ENCODE measurements around the gene ITPR1.

The ITPR1 gene

DNA sequence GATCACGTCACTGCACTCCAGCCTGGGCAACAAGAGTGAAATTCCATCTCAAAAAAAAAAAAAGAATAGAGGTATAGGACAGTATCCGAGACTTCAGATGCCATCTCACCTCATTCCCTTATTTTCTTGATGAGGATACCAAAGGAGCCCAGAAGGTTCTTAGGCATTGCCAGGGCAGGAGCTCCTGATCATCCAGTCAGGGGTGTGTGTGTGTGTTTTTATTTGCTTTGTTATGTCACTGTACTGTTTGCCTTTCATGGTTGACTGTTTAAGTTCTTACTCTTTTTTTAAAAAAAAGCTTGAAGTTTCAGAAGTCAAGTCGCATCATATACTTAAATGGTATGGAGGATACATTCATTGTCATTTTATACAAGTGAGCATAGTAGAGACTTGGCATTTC, 346.1 kb downstream of the ITPR1 start:
- no peak for DNase-seq

DNA sequence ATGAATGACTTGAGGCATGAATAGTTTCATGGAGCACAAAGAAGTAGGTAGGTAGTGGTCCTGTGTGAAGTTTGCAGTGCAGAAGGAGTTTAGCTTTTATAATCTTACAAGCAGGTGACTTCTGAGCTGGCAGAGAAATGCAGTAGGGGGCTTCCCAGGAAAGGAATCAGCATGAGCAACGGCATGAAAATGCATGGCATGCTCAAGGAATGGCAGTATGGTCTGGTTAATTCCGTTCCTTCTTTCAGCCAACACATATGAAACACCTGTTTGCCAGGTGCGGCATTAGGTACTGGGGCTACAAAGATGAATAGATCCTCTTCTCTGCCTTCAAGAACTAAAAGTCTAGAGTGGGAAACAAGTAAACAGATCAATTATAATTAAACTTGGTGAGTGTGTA, 348.1 kb downstream of the ITPR1 start:
- no peak for DNase-seq

DNA sequence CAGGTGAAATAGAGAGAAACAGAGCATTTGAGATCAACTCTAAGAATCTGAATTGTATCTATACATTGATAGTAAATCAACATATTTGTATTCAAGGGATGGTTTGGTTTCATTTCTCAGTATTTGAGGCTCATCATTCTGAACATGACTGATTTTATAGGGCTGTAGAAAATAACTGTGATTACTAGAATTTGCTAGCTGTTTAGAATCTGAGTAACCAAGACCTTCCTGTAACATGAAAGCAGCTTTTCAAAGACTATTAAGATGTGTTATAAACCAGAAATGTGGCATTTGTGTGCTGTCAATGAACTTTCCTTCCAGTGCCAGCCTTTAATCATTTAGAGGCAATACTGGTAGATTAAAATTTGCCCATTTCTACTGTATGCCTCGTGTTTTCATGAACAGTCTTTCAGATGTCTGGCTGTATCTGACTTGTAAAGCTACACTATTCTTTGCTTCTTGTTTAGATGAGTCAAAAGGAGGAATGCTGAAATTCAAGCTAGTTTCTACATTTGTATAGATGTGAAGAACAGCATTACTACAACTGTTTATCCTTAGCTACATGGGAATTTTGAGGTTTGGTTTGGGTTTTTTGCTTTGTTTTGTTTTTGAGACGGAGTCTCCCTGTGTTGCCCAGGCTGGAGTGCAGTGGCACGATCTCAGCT, 348.8 kb downstream of the ITPR1 start:
- DNase-seq = no peak

- DNase-seq = no peak
These were observed 350.5 kb downstream of the ITPR1 start for GRCh38 chr3:4843619-4844018.

- no peak for DNase-seq
These were observed 352.7 kb downstream of the ITPR1 start for GRCh38 chr3:4845882-4846281.

DNA sequence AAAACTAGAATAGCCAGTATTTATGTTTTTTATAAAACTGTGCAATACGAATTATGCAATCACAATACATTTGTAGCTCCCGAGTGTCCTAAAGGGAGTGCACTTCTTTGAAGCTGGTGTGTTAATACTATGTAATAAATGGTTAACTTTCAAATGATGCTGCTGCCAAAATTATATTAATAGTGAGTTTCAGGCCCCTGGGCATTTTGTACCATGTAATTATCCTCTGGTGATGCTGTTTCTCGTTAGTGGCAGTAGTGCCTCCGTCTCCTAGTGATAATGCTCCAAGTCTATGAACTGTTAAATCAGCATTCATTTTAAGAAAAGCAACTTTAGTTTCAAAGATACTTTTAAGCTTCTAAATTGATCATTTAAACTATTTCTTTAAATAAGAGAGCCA, 353.4 kb downstream of the ITPR1 start:
- DNase-seq = no peak

DNA sequence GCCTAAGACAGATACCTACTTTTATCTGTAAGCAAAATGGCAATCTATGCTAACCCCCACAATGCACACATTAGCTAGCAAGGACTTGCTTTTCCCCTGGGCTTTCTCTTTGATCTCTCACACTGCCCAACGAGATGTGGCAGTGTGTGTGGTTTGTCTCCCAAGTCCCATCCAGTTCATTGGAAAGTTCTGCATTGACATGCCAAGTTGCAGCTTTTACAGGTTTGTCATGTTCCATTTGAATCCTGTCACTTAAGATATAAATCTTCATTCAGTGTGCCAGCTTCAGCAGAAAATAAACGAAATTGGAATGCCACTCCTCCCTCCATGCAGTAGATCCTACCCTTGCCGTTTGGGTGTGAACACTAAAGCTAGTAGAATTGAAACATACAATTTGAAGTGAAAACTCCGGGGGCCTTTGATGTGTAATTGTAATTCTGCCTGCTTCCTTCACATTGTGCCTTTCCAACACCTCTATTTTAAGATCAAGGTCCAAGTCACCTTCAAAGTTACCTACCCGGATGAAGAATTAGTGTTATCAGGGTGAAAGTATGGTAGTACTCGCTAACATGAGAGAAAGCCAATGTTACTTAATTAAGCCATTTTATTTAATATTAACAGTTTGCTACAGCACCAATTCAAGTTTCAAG, 355.2 kb downstream of the ITPR1 start:
- DNase-seq = no peak

DNA sequence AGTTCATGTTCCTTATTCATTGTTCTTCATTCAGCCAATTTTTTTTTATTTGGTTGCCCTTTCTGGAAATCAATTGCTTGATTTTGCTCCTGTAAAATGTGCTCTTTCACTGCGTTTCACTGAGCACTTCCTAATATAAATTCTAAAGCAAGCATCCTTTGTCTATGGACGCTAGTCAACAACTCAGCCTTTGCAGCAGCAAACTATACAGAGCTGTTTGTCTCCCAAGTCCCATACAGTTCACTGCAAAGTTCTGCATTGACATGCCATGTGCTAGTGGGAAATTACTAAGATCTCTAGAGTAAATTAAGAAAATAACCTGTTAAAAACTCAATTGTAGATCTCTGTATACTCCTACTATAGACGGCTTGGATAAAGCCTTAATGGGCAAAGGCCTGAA, 356.0 kb downstream of the ITPR1 start:
- DNase-seq = no peak

DNA sequence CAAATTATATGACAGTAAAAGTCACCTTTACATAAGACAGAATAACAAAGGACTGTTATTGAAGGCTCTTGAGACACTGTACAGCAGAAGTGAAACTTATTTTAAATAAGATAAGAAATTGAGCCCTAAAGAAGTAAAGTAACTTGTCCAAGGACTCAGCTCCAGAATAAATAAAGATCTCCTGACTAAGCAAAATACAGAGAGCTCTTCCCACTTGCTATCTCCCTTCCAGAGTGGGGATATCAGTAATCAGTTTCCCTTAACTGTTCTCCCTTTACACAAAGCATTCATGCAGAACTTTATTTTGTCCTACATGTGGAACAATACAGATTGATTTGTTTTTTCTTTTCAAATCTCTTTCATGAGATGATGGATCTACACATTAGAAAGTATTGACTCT, 356.6 kb downstream of the ITPR1 start:
- no peak for DNase-seq

GRCh38 chr3:4850211-4850927, 357.2 kb downstream of the ITPR1 start:
- DNase-seq = no peak

- no peak for DNase-seq
These were observed 357.7 kb downstream of the ITPR1 start for GRCh38 chr3:4850928-4851265.

DNA sequence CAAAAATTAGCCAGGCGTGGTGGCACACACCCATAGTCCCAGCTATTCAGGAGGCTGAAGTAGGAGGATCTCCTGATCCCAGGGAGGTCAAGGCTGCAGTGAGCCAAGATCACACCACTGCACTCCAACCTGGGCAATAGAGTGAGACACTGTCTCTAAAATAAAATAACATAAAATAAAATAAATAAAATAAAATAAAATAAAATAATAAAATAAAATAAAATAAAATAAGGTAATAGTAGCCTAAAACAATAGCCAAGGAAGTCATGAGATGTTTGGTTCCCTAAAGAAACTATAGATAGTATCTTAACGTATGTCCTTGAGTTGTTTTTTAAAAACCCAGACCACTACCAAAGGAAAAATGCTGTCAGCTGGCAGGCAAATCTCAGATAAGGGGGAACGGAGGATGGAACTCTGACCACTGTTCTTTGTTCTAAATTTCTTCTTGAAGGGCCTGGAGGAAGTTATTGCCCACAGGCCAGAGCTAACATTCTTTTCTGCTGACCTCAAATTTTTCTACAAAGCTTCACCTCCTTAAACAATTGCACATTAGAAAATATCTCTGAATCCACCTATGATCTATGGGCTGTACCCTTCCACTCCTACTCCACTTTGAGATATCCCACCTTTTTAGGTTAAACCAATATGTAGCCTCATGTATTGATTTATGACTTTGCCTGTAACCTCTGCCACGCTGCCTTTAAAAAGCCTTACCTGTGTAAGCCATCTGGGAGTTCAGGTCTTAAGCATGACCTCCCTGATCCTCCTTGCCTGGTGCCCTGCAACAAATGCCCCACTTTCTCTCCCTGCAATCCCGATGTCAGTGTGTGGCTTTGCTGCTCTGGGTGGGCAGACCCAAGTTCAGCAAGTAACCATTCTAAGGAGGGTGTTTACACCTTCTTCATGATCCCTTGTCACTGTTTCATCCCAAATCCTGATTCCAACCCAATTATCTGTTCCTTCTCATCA, 359.9 kb downstream of the ITPR1 start:
- DNase-seq = no peak

DNA sequence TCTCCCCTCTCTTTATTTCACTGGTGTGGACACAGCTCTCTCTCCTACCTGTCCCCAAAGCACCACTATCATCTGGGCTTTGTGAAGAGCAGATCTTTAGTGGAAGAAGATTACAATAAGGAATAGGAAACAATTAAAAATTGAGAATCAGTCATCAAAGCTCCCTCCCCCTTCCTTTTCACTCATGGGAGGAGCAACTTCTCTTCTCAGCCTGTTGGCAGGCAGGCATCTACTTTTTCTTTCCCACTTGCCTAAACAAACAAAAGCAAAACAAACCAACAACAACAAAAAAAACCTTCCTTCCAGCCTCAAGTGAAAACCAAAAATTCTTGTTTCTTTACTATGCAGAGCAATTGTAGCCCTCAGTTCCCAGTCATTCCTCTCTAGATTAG, 360.6 kb downstream of the ITPR1 start:
- DNase-seq = no peak

DNA sequence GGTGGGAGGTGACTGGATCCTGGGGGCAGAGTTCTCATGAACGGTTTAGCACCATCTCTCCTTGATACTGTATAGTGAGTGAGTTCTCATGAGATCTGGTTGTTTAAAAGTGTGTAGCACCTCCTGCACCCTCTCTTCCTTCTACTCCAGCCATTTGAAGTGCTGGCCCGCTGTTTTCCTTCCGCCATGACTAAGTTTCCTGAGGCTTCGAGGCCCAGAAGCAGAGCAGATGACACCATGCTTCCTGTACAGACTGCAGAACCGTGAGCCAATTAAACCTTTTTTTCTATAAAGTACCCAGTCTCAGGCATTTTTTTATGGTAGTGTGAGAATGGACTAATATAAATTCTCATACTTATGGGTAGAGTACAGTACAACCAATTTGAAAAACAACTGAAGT, 362.5 kb downstream of the ITPR1 start:
- no peak for DNase-seq

GRCh38 chr3:4856136-4856535, 363.0 kb downstream of the ITPR1 start:
- no peak for DNase-seq

GRCh38 chr3:4856564-4856963, 363.4 kb downstream of the ITPR1 start:
- DNase-seq = no peak

- no peak for DNase-seq
These were observed 363.8 kb downstream of the ITPR1 start for GRCh38 chr3:4856986-4857385.

DNA sequence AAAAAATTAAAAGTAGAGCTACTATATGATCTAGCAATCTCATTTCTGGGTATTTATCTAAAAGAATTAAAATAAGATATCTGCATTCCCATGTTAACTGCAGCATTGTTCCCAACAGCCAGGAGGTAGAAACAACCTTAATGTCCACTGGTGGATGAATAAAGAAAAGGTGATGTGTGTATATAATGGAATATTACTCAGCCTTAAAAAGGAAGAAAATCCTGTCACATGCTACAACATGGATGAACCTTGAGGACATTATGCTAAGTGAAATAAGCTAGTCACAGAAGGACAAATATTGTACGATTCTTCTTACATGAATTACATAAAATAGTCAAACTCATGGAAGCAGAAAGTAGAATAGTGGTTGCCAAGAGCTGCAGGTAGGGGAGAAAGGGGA, 366.6 kb downstream of the ITPR1 start:
- DNase-seq = no peak

DNA sequence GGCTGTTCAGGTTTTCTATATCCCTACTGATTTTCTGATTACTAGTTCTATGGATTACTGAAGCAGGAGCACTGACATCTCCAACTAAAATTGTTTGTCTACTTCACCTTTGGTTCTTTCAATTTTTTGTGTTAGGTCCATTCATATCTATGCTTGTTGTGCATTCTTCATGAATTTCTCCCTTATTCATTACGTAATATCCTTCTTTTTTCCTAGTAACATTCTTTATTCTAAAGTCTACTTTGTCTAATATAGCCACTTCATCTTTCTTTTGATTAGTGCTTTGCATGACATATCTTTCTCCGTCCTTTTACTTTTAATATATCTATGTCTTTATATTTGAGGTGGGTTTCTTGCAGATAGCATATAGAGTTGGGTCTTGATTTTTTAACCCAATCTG, 369.8 kb downstream of the ITPR1 start:
- no peak for DNase-seq

GRCh38 chr3:4864503-4864902, 371.4 kb downstream of the ITPR1 start:
- no peak for DNase-seq

DNA sequence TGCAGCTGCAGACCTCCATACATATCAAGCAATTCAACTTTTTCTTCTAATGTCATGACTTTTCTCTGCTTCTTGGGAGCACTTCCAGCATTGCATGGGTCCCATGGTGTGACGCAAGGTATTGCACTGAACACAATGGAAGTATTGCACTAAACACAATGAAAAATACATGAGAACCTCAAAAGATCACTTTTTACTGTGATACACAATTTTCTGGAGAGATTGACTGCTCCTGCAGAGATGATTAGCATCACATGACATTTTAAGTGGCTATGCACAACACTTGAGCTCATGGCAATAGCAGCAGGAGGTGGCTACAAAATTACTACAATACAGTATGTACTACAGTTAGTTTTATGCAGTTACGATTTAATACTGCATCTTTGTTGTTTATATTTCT, 372.6 kb downstream of the ITPR1 start:
- DNase-seq = no peak

- DNase-seq = no peak
These were observed 373.7 kb downstream of the ITPR1 start for GRCh38 chr3:4866866-4867265.

DNA sequence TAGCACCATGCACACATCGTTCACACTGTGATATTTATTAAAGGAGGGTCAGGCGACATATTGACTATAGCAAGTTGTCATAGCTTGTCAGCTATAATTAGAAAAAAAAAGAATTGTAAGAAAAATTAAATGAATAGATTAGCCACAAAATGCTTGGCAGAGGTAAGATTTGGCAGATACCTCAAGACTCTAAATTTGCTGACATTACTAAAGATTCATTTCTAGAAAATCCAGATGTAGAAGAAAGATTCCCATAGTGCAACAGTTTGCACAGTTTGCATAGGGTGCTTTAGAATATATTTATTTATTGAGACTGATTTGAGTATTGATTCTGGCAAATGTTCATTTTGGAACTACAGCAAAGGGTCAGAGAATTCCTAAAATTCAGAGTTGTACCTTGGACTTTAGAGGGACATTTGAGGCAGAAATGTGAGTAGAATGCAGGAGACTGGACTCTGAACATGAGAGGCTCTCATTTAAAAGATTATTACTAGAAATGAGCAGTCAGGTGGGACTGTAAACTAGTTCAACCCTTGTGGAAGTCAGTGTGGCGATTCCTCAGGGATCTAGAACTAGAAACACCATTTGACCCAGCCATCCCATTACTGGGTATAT, 384.1 kb downstream of the ITPR1 start:
- DNase-seq = no peak
